ENCODE data around the gene FKBP2.

Gene FKBP2

GRCh38 chr11:64264371-64264852 lies 23.5 kb downstream of the FKBP2 start:
- H3K4me3 ChIP-seq (replicated peaks; ENCODE audit: insufficient read depth, low read length) = no peak overlapping the region
- H3K27ac ChIP-seq (replicated peaks) = no peak overlapping the region
- DNase-seq (ENCODE audit: low read depth in 1 of 2, low spot score in 1 of 2) = no peak
- no peaks in the 10 kb centered on the region for H3K27me3 ChIP-seq (ENCODE audit: insufficient read depth, poor library complexity, severe bottlenecking)
- no peak for TF ChIP-seq REST (IDR thresholded peaks at IDR 0.05; ENCODE audit: insufficient replicate concordance, low read depth)
- no peak for TF ChIP-seq POLR2AphosphoS5 (IDR thresholded peaks at IDR 0.05; ENCODE audit: low read depth)
- TF ChIP-seq SPI1 (IDR thresholded peaks at IDR 0.05; ENCODE audit: borderline replicate concordance, low read depth) = no peak
- TF ChIP-seq CTCF (IDR thresholded peaks at IDR 0.05; ENCODE audit: insufficient read depth, low read length) = no peak
- TF ChIP-seq GABPA (IDR thresholded peaks at IDR 0.05; ENCODE audit: low read depth) = no peak

- H3K27me3 ChIP-seq (ENCODE audit: insufficient read depth, poor library complexity, severe bottlenecking) = no peaks in the 10 kb centered on the region
- no peak overlapping the region for H3K27ac ChIP-seq (replicated peaks)
- TF ChIP-seq SPI1 (IDR thresholded peaks at IDR 0.05; ENCODE audit: borderline replicate concordance, low read depth) (no peak), POLR2AphosphoS5 (IDR thresholded peaks at IDR 0.05; ENCODE audit: low read depth) (no peak; the same call in 1 of the 2 replicates), REST (IDR thresholded peaks at IDR 0.05; ENCODE audit: insufficient replicate concordance, low read depth) (no peak), GABPA (IDR thresholded peaks at IDR 0.05; ENCODE audit: low read depth) (no peak), CTCF (IDR thresholded peaks at IDR 0.05; ENCODE audit: insufficient read depth, low read length) (no peak)
- DNase-seq (ENCODE audit: low read depth in 1 of 2, low spot score in 1 of 2) = no peak
- no peak overlapping the region for H3K4me3 ChIP-seq (replicated peaks; ENCODE audit: insufficient read depth, low read length)
Observed at GRCh38 chr11:64265176-64266160, 24.6 kb downstream of the FKBP2 start.

GRCh38 chr11:64266339-64266738 lies 25.4 kb downstream of the FKBP2 start:
- Histone ChIP-seq H3K4me3 (replicated peaks; ENCODE audit: insufficient read depth, low read length) (no peak overlapping the region), H3K27ac (replicated peaks) (no peak overlapping the region), H3K27me3 (ENCODE audit: insufficient read depth, poor library complexity, severe bottlenecking) (no peaks in the 10 kb centered on the region)
- DNase-seq (ENCODE audit: low read depth in 1 of 2, low spot score in 1 of 2) = no peak
- TF ChIP-seq SPI1 (IDR thresholded peaks at IDR 0.05; ENCODE audit: borderline replicate concordance, low read depth) (no peak), POLR2AphosphoS5 (IDR thresholded peaks at IDR 0.05; ENCODE audit: low read depth) (no peak), CTCF (IDR thresholded peaks at IDR 0.05; ENCODE audit: insufficient read depth, low read length) (no peak), REST (IDR thresholded peaks at IDR 0.05; ENCODE audit: insufficient replicate concordance, low read depth) (no peak), GABPA (IDR thresholded peaks at IDR 0.05; ENCODE audit: low read depth) (no peak)
